NCI-H2029 (cell line): ENCODE results near the gene APPBP2.
"Not testable (repeated sequence)": the region's sequence is repeated elsewhere in the genome, so short reads cannot be mapped to it uniquely, and the experiment has no call there.

Experiments
- DNase-seq: peaks from one replicate; lab custom pipeline; 2025; lab: John Stamatoyannopoulos, UW

Gene APPBP2

GRCh38 chr17:60433021-60433997 lies 92.7 kb downstream of the APPBP2 start:
- not testable (repeated sequence) for DNase-seq

GRCh38 chr17:60430561-60430960 lies 95.5 kb downstream of the APPBP2 start:
- DNase-seq: not testable (repeated sequence)

GRCh38 chr17:60428491-60428890 lies 97.6 kb downstream of the APPBP2 start:
- not testable (repeated sequence) for DNase-seq

- DNase-seq: no peak
Observed at GRCh38 chr17:60426596-60426995, 99.4 kb downstream of the APPBP2 start.

GRCh38 chr17:60425626-60426025 lies 100.4 kb downstream of the APPBP2 start:
- DNase-seq: no peak

- no peak for DNase-seq
Observed at GRCh38 chr17:60423865-60424264, 102.2 kb downstream of the APPBP2 start.

GRCh38 chr17:60422162-60422665 lies 103.8 kb downstream of the APPBP2 start, which contains the start of gene CHCT1:
TSS of gene CHCT1 (plus strand) at chr17:60422489. CDS start at chr17:60422593, 104 bp downstream.
- DNase-seq: no peak

GRCh38 chr17:60421273-60422161 lies 104.5 kb downstream of the APPBP2 start:
- peak; percentile 27 for DNase-seq

GRCh38 chr17:60419875-60420274 lies 106.2 kb downstream of the APPBP2 start:
- DNase-seq: not testable (repeated sequence)

- not testable (repeated sequence) for DNase-seq
Observed at GRCh38 chr17:60419003-60419402, 107.0 kb downstream of the APPBP2 start.

GRCh38 chr17:60416368-60416925 lies 109.6 kb downstream of the APPBP2 start:
- DNase-seq: no peak

- no peak for DNase-seq
Observed at GRCh38 chr17:60415146-60415545, 110.9 kb downstream of the APPBP2 start.

GRCh38 chr17:60412701-60413100 lies 113.3 kb downstream of the APPBP2 start:
- DNase-seq: no peak

GRCh38 chr17:60410001-60410400 lies 116.0 kb downstream of the APPBP2 start:
- DNase-seq: no peak

GRCh38 chr17:60406887-60407286 lies 119.2 kb downstream of the APPBP2 start:
- no peak for DNase-seq

- no peak for DNase-seq
Observed at GRCh38 chr17:60403962-60404361, 122.1 kb downstream of the APPBP2 start.

- no peak for DNase-seq
Observed at GRCh38 chr17:60403523-60403810, 122.6 kb downstream of the APPBP2 start.

GRCh38 chr17:60401819-60402218 lies 124.2 kb downstream of the APPBP2 start:
- no peak for DNase-seq

GRCh38 chr17:60398227-60398959 lies 127.6 kb downstream of the APPBP2 start:
- no peak for DNase-seq

- DNase-seq: no peak
Observed at GRCh38 chr17:60396412-60396811, 129.6 kb downstream of the APPBP2 start.

GRCh38 chr17:60395508-60396065 lies 130.5 kb downstream of the APPBP2 start:
- no peak for DNase-seq
